ENCODE results near the gene ZNF775.

ZNF775 gene

GRCh38 chr7:150339409-150339809 is 39.7 kb upstream of the ZNF775 start:
- ATAC-seq (ENCODE audit: insufficient read depth, low read depth) (0 out of 3 replicates have a peak, but pooled peaks have one; percentile 23), DNase-seq (no peak)
- Histone ChIP-seq H4K20me1 (ENCODE audit: insufficient read depth, low read length) (peaks cover 25% of the 10 kb centered on the region), H3K9ac (ENCODE audit: low read depth, low read length) (no peak overlapping the region), H3K4me1 (ENCODE audit: insufficient read depth, low read length) (no peaks in the 10 kb centered on the region), H3K36me3 (ENCODE audit: insufficient read depth, low read length) (peaks cover 76% of the 10 kb centered on the region), H3K27me3 (ENCODE audit: insufficient read depth, low read length, poor library complexity) (no peaks in the 10 kb centered on the region), H3K4me3 (ENCODE audit: low read depth in 1 of 2, low read length in 2 of 2) (no peak overlapping the region), H3K4me2 (ENCODE audit: insufficient read depth, low read length) (no peak overlapping the region), H3K79me2 (ENCODE audit: insufficient read depth, low read length) (peaks cover 4% of the 10 kb centered on the region; the same call in 1 of the 2 replicates), H2AFZ (ENCODE audit: low read depth, low read length) (no peak overlapping the region), H3K9me3 (ENCODE audit: insufficient read depth, low read length, severe bottlenecking) (peaks cover 11% of the 10 kb centered on the region), H3K27ac (ENCODE audit: low read length) (no peak overlapping the region)
- TF ChIP-seq EZH2 (IDR thresholded peaks at IDR 0.05; ENCODE audit: borderline replicate concordance, low read depth, low read length, severe bottlenecking), result no peak
- TF ChIP-seq CTCF (IDR thresholded peaks at IDR 0.05; ENCODE audit: borderline replicate concordance, extremely low read depth, low read length, poor library complexity, severe bottlenecking), result no peak

DNA sequence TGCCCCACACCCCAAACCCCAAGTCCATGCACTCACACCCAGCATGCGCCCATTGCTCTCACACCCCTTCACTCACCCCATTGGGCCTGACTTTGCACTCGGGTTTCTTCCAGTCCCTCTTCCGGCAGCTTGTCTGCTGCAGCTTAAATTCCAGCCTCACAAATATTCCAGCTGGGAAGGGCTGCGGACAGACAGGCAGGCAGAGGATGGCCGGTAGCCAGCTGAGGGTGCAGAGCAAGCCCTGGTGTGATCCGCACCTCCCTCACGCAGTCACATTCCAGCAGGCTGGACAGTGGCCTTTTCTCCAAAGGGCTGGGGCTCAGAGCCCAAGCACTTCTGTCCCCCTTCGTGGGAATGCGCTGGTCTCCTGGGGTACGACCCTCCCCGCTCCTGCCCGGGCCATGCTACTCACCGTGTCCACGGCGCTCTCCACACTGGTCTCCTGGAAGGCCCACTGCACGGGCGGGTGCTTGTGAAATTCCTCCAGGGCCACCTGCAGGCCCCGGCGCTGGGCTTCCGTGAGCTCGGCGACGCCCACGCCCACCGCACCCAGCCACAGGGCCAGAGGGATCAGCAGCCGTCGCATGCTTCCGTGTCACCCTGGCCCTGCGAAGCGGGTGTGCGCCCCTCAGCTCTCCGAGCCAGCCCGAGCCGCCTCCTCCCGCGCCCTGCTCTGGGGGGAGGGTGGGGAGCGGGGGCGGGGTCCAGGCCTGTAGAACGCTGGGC is 38.9 kb upstream of the ZNF775 start:
- H3K4me2 ChIP-seq (ENCODE audit: insufficient read depth, low read length), result no peak overlapping the region

DNA sequence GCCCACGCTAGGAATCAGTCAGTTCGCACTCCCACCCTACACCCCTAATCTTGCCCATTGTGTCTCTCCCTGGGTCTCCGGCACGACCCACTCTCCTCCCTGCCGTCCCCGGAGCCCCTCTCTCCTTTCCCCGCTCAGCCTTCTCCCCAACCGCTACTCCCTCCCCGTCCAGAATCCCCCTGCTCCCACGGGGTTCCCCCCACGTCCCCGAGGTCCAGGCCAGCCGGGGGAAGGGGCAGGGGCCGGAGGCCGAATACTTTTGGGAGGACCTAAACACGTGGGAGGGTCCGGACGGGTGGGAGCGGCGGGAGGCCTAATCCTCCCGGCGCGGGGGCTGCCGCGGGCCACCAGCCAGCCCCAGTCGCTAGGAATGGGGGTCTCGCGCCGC is 38.3 kb upstream of the ZNF775 start:
- no peak overlapping the region for H3K27ac ChIP-seq (ENCODE audit: low read length)
- no peak overlapping the region for H3K4me2 ChIP-seq (ENCODE audit: insufficient read depth, low read length)

More for the DNA sequence above, 38.9 kb upstream of the ZNF775 start:
- Histone ChIP-seq H3K4me3 (ENCODE audit: low read depth in 1 of 2, low read length in 2 of 2) (no peak overlapping the region), H4K20me1 (ENCODE audit: insufficient read depth, low read length) (peaks cover 24% of the 10 kb centered on the region), H3K9me3 (ENCODE audit: insufficient read depth, low read length, severe bottlenecking) (peaks cover 11% of the 10 kb centered on the region), H2AFZ (ENCODE audit: low read depth, low read length) (no peak overlapping the region), H3K36me3 (ENCODE audit: insufficient read depth, low read length) (peaks cover 74% of the 10 kb centered on the region), H3K27ac (ENCODE audit: low read length) (no peak overlapping the region), H3K79me2 (ENCODE audit: insufficient read depth, low read length) (peaks cover 4% of the 10 kb centered on the region; the same call in 1 of the 2 replicates), H3K4me1 (ENCODE audit: insufficient read depth, low read length) (no peaks in the 10 kb centered on the region), H3K27me3 (ENCODE audit: insufficient read depth, low read length, poor library complexity) (no peaks in the 10 kb centered on the region), H3K9ac (ENCODE audit: low read depth, low read length) (no peak overlapping the region)
- TF ChIP-seq CTCF (IDR thresholded peaks at IDR 0.05; ENCODE audit: borderline replicate concordance, extremely low read depth, low read length, poor library complexity, severe bottlenecking) (no peak), EZH2 (IDR thresholded peaks at IDR 0.05; ENCODE audit: borderline replicate concordance, low read depth, low read length, severe bottlenecking) (no peak)
- DNase-seq, result no peak
- no peak for ATAC-seq (ENCODE audit: insufficient read depth, low read depth)

More for the DNA sequence above, 38.3 kb upstream of the ZNF775 start:
- Histone ChIP-seq H2AFZ (ENCODE audit: low read depth, low read length) (no peak overlapping the region), H3K4me1 (ENCODE audit: insufficient read depth, low read length) (no peaks in the 10 kb centered on the region), H3K27me3 (ENCODE audit: insufficient read depth, low read length, poor library complexity) (no peaks in the 10 kb centered on the region), H3K4me3 (ENCODE audit: low read depth in 1 of 2, low read length in 2 of 2) (no peak overlapping the region), H3K9ac (ENCODE audit: low read depth, low read length) (no peak overlapping the region), H3K79me2 (ENCODE audit: insufficient read depth, low read length) (peaks cover under 1% of the 10 kb centered on the region; the same call in 1 of the 2 replicates), H3K9me3 (ENCODE audit: insufficient read depth, low read length, severe bottlenecking) (peaks cover 11% of the 10 kb centered on the region), H4K20me1 (ENCODE audit: insufficient read depth, low read length) (peaks cover 20% of the 10 kb centered on the region), H3K36me3 (ENCODE audit: insufficient read depth, low read length) (peaks cover 67% of the 10 kb centered on the region)
- DNase-seq (no peak), ATAC-seq (ENCODE audit: insufficient read depth, low read depth) (no peak)
- no peak for TF ChIP-seq CTCF (IDR thresholded peaks at IDR 0.05; ENCODE audit: borderline replicate concordance, extremely low read depth, low read length, poor library complexity, severe bottlenecking)
- TF ChIP-seq EZH2 (IDR thresholded peaks at IDR 0.05; ENCODE audit: borderline replicate concordance, low read depth, low read length, severe bottlenecking), result no peak

Measured in DND-41 (cell line).